BLaER1 (cell line): ENCODE measurements around the gene AUTS2.

Experiments
- H3K27ac ChIP-seq: shearing (Covaris generic); formaldehyde crosslinking; 2 replicates; pipeline ENCODE4 v1.8.1; 2022
- H3K27me3 ChIP-seq: shearing (Covaris generic); formaldehyde crosslinking; 2 replicates; pipeline ENCODE4 v1.8.1; 2022
- H3K36me3 ChIP-seq: shearing (Covaris generic); formaldehyde crosslinking; 2 replicates; pipeline ENCODE4 v1.8.1; 2022
- H3K4me1 ChIP-seq: shearing (Covaris generic); formaldehyde crosslinking; 2 replicates; pipeline ENCODE4 v1.8.1; 2022
- H3K4me2 ChIP-seq: shearing (Covaris generic); formaldehyde crosslinking; 2 replicates; pipeline ENCODE4 v1.8.1; 2022
- H3K4me3 ChIP-seq: shearing (Covaris generic); formaldehyde crosslinking; 2 replicates; pipeline ENCODE4 v1.8.1; 2022
- H3K9ac ChIP-seq: shearing (Covaris generic); formaldehyde crosslinking; 2 replicates; pipeline ENCODE4 v1.8.1; 2022
- H3K9me3 ChIP-seq: shearing (Covaris generic); formaldehyde crosslinking; 2 replicates; pipeline ENCODE4 v1.8.1; 2022
- H4K20me1 ChIP-seq: shearing (Covaris generic); formaldehyde crosslinking; 2 replicates; pipeline ENCODE4 v1.8.1; 2022
- Cebpa-rat ChIP-seq: shearing (Covaris generic); IDR thresholded peaks from 2 replicates; pipeline ENCODE4 v1.8.1; 2022

Gene AUTS2

DNA sequence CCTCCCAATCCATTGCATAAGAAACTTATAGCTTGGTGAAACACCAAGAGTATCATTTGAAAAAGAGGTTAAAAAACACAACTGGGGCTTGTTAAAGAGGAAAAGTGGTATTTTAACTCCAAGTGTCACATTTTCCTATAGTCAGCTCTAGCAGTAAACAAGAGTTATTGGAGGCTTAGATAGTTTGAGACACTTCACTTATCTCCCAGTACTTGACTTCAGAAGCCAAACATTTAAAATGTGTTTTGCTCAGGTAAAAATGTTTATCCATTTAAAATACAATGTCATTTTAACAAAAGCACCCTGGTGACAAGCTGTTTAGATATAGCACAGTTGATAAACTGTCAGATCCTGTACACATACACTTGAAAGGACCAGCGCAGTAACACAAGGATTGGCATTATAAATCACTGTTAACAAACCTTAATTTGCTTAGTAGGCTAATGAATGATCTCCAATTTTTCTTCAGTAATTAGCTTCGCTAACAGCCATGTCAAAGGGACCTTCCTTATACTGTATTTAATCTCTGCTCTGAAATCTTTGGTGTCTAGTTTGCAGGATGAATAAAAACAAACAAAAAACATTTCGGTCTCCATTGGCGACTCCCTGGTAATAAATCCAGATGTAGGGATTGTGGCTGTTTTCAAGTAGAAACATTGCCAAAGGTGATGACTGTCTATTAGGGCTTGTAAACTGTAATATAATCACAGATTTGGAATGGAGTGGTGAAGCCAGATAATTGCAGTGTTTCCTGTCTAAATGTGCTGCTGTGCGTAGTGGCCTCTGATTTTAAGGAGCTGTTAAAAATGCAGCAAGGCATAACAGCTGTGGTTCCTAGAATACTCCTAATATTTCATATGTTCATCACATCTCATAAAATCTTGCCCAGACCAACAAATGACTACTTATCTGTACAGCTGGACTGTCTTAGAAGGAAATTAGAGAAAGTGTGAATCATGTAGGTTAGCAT is 545.1 kb downstream of the AUTS2 start:
- no peak for TF ChIP-seq Cebpa-rat
- Histone ChIP-seq H3K4me2 (no peak overlapping the region), H3K27ac (no peak overlapping the region), H3K4me1 (no peaks in the 10 kb centered on the region), H3K36me3 (peaks cover 23% of the 10 kb centered on the region), H3K4me3 (no peak overlapping the region), H3K9ac (no peak overlapping the region), H3K9me3 (no peaks in the 10 kb centered on the region), H3K27me3 (no peaks in the 10 kb centered on the region), H4K20me1 (no peaks in the 10 kb centered on the region)

DNA sequence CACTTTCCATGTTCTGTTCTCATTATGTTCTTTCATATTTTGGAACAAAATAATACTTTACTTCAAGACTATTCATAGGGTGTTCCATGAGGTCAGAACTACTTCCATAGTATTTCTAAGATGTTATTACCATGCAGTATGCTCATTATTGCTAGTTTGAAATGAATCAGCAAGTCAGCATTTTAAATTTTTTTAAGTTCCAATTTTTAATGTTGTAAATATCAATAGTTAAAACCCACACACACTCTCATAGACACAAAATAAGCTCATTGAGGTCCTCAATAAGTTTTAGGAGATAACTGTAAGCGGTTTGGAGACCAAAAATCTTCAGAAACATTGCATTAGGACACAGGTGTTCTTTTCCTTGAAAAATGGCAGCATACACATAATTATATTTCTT is 550.7 kb downstream of the AUTS2 start:
- no peaks in the 10 kb centered on the region for H4K20me1 ChIP-seq
- H3K9ac ChIP-seq = no peak overlapping the region
- H3K27ac ChIP-seq = no peak overlapping the region
- H3K27me3 ChIP-seq = no peaks in the 10 kb centered on the region
- H3K4me1 ChIP-seq = no peaks in the 10 kb centered on the region
- H3K36me3 ChIP-seq = peaks cover 13% of the 10 kb centered on the region; the same call in 1 of the 2 replicates
- H3K4me2 ChIP-seq = no peak overlapping the region
- H3K4me3 ChIP-seq = no peak overlapping the region
- H3K9me3 ChIP-seq = peaks cover 15% of the 10 kb centered on the region
- TF ChIP-seq Cebpa-rat = no peak

DNA sequence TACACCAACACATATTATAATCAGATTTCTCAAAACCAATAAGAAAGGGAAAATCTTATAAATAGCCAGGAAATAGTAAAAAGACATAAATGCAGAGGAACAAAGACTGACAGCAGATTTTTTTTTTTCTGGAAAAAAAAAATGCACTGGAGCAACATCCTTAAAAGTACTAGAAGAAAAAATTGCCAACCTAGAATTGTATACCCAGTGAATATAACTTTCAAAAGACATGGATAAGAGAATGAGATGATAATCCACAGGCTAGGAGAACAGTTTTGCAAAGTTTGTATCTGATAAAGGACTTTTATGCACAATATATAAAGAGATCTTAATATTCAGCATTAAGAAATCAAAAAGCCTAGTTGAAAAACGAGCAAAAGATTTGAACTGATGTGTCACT is 554.0 kb downstream of the AUTS2 start:
- no peak overlapping the region for H3K4me2 ChIP-seq
- H3K4me1 ChIP-seq = no peaks in the 10 kb centered on the region
- H3K9me3 ChIP-seq = peaks cover 15% of the 10 kb centered on the region
- no peaks in the 10 kb centered on the region for H3K27me3 ChIP-seq
- H4K20me1 ChIP-seq = no peaks in the 10 kb centered on the region
- H3K27ac ChIP-seq = no peak overlapping the region
- no peak overlapping the region for H3K9ac ChIP-seq
- no peak for TF ChIP-seq Cebpa-rat
- peaks cover 20% of the 10 kb centered on the region; the same call in 1 of the 2 replicates for H3K36me3 ChIP-seq
- no peak overlapping the region for H3K4me3 ChIP-seq

DNA sequence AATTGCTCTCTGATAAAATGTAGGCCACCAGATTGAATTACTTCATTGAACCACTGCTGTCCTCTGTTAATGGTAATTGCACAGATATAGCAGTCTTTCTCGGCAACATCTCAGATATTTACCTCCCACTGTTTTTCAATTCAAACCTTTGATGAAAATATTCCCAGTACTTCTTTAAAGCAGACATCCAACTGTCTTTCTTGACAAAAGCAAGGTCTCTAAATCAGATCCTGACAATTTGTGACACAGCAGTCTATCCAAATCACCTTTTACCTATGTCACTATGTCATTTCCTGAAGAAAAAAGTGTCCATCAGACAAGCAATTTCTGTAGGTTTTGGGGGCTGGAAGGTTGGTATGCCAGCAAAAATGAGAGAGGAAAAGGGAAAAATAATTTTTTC is 555.7 kb downstream of the AUTS2 start:
- peaks cover 13% of the 10 kb centered on the region; the same call in 1 of the 2 replicates for H3K36me3 ChIP-seq
- H3K27me3 ChIP-seq = no peaks in the 10 kb centered on the region
- H3K27ac ChIP-seq = no peak overlapping the region
- H3K4me1 ChIP-seq = no peaks in the 10 kb centered on the region
- no peaks in the 10 kb centered on the region for H4K20me1 ChIP-seq
- no peak overlapping the region for H3K4me2 ChIP-seq
- no peak for TF ChIP-seq Cebpa-rat
- H3K9ac ChIP-seq = no peak overlapping the region
- no peak overlapping the region for H3K4me3 ChIP-seq
- peaks cover 15% of the 10 kb centered on the region for H3K9me3 ChIP-seq

DNA sequence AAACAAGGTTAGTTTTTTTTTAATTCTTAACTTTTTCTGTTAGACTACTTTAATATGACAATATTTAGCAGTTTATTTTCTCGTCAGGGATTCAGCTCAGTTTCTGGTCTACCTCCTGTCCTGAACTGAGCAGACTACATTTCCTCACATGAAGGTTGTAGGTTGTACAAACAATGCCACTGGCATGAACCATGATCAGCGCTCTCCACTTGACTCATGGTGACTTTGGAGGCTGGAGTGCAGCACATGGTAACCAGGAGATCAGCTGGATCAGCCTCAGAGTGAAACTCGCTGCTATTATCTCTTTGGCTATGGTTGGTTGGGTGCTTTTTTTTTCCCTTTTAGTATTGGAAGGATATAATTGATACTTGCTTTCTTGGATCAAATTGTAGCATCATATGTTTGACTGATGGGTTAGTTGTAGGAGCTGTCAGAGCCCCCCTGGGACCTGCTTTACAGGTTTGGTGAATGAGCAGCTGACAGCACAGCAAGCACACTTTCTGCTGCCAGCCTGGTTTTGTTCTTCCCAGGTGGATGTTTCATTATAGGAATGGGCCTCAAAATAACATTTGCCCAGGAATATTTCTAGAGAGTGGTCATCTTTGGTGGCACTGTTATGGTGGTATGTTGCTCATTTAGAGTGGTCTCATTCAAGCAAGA is 556.4 kb downstream of the AUTS2 start:
- H3K4me2 ChIP-seq = no peak overlapping the region
- H3K27me3 ChIP-seq = no peaks in the 10 kb centered on the region
- H3K9ac ChIP-seq = no peak overlapping the region
- H3K9me3 ChIP-seq = peaks cover 15% of the 10 kb centered on the region
- no peak overlapping the region for H3K4me3 ChIP-seq
- TF ChIP-seq Cebpa-rat = no peak
- no peaks in the 10 kb centered on the region for H4K20me1 ChIP-seq
- no peak overlapping the region for H3K27ac ChIP-seq
- no peaks in the 10 kb centered on the region for H3K4me1 ChIP-seq
- peaks cover 13% of the 10 kb centered on the region; the same call in 1 of the 2 replicates for H3K36me3 ChIP-seq

DNA sequence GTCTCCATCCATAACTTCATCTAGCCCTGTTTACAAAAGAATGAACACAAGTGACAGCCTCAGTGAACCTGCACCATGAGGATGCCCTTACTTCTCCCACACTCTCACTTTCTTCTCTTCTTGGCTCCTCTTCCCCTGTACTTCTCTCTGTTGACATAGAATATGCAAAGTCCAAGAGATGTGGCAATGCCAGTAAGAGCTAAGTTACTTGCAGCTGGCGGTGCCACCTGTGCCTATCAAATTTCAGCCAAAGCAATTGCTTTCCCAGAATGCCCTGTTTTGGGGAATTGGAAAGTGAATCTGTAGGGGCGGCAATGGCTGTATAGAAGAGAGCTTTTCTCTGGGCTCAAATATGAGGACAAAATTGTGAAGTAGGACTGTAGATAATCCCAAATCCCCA is 557.8 kb downstream of the AUTS2 start:
- Histone ChIP-seq H3K4me2 (no peak overlapping the region), H3K27ac (no peak overlapping the region)
- TF ChIP-seq Cebpa-rat = no peak

DNA sequence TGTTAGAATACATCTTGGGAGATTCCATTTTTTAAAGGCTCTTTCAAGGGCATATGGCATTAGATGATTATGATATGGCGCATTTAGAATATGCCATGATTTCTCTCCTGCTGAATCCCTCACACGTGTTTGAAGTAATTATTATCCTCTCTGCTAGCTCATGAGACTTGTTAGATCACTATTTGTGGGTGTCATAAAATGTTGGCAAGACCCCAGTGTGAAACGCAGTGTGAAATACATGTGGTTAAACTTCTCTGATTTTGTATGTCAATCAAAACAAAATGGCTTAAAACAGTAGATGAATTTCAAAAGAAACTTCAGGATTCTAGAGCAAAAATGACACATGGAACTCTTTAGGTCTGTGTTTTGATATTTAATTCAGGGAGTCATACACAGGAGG is 560.8 kb downstream of the AUTS2 start:
- no peak overlapping the region for H3K9ac ChIP-seq
- H3K27me3 ChIP-seq = no peaks in the 10 kb centered on the region
- TF ChIP-seq Cebpa-rat = no peak
- 0 out of 2 replicates have a peak, but pooled peaks cover 4% of the 10 kb centered on the region for H4K20me1 ChIP-seq
- H3K27ac ChIP-seq = no peak overlapping the region
- no peak overlapping the region for H3K4me3 ChIP-seq
- H3K36me3 ChIP-seq = 0 out of 2 replicates have a peak, but pooled peaks cover 8% of the 10 kb centered on the region
- peaks cover 21% of the 10 kb centered on the region for H3K4me1 ChIP-seq
- H3K4me2 ChIP-seq = no peak overlapping the region
- no peaks in the 10 kb centered on the region for H3K9me3 ChIP-seq

More for the DNA sequence above, 557.8 kb downstream of the AUTS2 start:
- Histone ChIP-seq H3K4me3 (no peak overlapping the region), H3K27me3 (no peaks in the 10 kb centered on the region), H3K9me3 (peaks cover 11% of the 10 kb centered on the region), H4K20me1 (0 out of 2 replicates have a peak, but pooled peaks cover 4% of the 10 kb centered on the region), H3K9ac (no peak overlapping the region), H3K36me3 (peaks cover 9% of the 10 kb centered on the region; the same call in 1 of the 2 replicates), H3K4me1 (peaks cover 8% of the 10 kb centered on the region)

DNA sequence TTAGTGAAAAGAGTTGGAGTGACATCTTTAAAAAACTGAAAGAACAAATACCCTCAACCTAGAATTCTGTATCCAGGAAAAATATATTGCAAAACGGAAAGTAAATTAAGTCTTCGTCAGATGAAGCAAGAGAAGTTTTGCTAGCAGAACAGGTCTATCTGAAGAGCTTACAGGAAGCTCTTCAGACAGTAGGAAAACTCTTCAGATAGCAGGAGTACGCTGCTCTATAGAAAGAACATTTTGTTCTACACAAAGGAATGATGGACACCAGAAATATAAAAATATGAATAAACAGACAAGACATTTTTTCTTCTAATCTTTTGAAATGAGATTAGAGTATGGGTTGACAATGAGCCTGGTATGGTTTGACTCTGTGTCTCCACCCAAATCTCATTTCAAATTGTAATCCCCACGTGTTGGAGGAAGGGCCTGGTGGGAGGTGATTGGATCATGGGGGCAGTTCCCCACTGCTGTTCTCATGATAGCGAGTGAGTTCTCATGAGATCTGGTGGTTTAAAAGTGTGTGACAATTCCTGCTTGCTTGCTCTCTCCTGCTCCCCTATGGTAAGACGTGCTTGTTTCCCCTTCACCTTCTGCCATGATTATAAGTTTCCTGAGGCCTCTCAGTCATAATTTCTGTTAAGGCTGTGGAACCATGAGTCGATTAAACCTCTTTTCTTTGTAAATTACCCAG is 567.3 kb downstream of the AUTS2 start:
- 0 out of 2 replicates have a peak, but pooled peaks cover 9% of the 10 kb centered on the region for H3K36me3 ChIP-seq
- H3K4me2 ChIP-seq = no peak overlapping the region
- no peak overlapping the region for H3K4me3 ChIP-seq
- no peaks in the 10 kb centered on the region for H3K27me3 ChIP-seq
- H3K9me3 ChIP-seq = peaks cover 20% of the 10 kb centered on the region
- H4K20me1 ChIP-seq = 0 out of 2 replicates have a peak, but pooled peaks cover 2% of the 10 kb centered on the region
- H3K27ac ChIP-seq = no peak overlapping the region
- no peak for TF ChIP-seq Cebpa-rat
- no peak overlapping the region for H3K9ac ChIP-seq
- H3K4me1 ChIP-seq = peaks cover 18% of the 10 kb centered on the region

DNA sequence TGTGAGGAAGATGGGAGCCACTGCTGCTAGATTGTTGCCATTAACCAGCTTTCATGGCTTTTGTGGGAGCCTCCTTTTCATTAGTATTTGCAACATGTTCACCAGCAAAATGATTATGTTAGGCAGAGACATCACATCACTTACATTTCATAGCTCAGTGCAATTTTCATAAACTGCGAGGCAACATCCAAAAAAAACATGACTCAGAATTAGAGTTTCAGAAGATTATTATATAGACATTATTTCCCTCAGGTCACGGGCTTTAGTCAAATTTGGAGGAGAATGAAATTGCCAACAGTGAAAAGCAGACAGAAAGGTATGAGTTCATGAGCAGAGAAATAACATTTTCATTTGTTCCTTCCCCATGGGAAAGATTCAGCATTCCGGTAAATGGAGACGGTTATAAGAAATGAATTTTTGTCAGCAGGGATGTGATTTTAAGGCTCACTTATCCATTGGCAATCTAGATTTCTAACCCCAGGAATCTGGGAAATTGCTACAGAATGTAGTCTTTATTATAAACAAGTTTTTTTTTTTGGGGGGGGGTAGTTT is 573.2 kb downstream of the AUTS2 start:
- no peaks in the 10 kb centered on the region for H4K20me1 ChIP-seq
- no peak for TF ChIP-seq Cebpa-rat

More for the DNA sequence above, 573.2 kb downstream of the AUTS2 start:
- H3K27me3 ChIP-seq = no peaks in the 10 kb centered on the region
- peaks cover 13% of the 10 kb centered on the region; the same call in 1 of the 2 replicates for H3K36me3 ChIP-seq
- H3K9ac ChIP-seq = no peak overlapping the region
- no peak overlapping the region for H3K4me3 ChIP-seq
- peaks cover 10% of the 10 kb centered on the region for H3K4me1 ChIP-seq
- H3K27ac ChIP-seq = no peak overlapping the region
- no peak overlapping the region for H3K4me2 ChIP-seq
- H3K9me3 ChIP-seq = peaks cover 26% of the 10 kb centered on the region
